HepG2 (cell line): Measurements from ENCODE around the gene CSK. TPM values are rescaled to one million over a fixed set of nuclear protein-coding genes. Genes with fewer than 3 reads are reported as not detected.

Source experiments
- ATAC-seq: fragments of 200-7000 bp; cut with Tn5 transposase; 3 replicates; pipeline ENCODE4 v1.9.1; 2020; ENCODE audit warnings: mild to moderate bottlenecking, moderate library complexity
- BruUV-seq: library from RNA; stranded (reverse); fragments of 400-500 nt; replicated peaks from 2 replicates; lab custom pipeline; 2021; lab: Mats Ljungman, UMichigan
- CTCF ChIA-PET: fragments of 300-600 bp; formaldehyde crosslinking; extraction: SDS; loops from one replicate; lab custom pipeline; 2021; ENCODE audit warnings: low total read pairs, inconsistent platforms, low intra/inter-chr PET ratio; lab: Yijun Ruan, JAX
- POLR2A ChIA-PET: fragments of 350-600 bp; sonication (Branson Sonifier 250); formaldehyde crosslinking; loops from one replicate; lab custom pipeline; 2020; ENCODE audit warnings: antibody characterized with exemption, inconsistent platforms; lab: Yijun Ruan, JAX
- DNase-seq: peaks from one replicate; pipeline ENCODE4 v3.0.0-alpha.2; 2015; ENCODE audit warnings: low spot score
- FAIRE-seq: peaks from 3 replicates; lab custom pipeline; 2011; peaks lifted over from hg19 to GRCh38; lab: Jason Lieb, UNC
- H2AFZ ChIP-seq: one replicate; pipeline ENCODE4 v1.6.1; 2011; ENCODE audit warnings: low read length, inconsistent platforms
- H3K27ac ChIP-seq: fragments of 300-600 bp; 3 replicates; pipeline ENCODE4 v1.8.0; 2011; ENCODE audit warnings: mixed run types, mild to moderate bottlenecking, mixed read lengths, low read length, inconsistent platforms; ENCODE audit not compliant: insufficient read depth; ENCODE audit errors: extremely low read length
- H3K27me3 ChIP-seq, 2 experiments: fragments of 200-600 bp in 1 of 2; 2 replicates in 1 of 2; 3 replicates in 1 of 2; pipeline versions ENCODE4 v1.6.0 to v1.8.0; 2011; ENCODE audit warnings: low read length in 2 of 2, mild to moderate bottlenecking in 2 of 2, moderate library complexity in 2 of 2, inconsistent platforms in 1 of 2; ENCODE audit not compliant: insufficient read depth in 2 of 2, control insufficient read depth in 1 of 2
- H3K36me3 ChIP-seq, 2 experiments: fragments of 200-600 bp in 1 of 2; replicated peaks in 1 of 2; 2 replicates in 1 of 2; 3 replicates in 1 of 2; pipeline versions ENCODE4 v1.5.1 to v1.8.0; 2011; ENCODE audit warnings: low read length in 2 of 2, inconsistent platforms in 1 of 2; ENCODE audit not compliant: insufficient read depth in 2 of 2, control insufficient read depth in 1 of 2
- H3K4me1 ChIP-seq: 2 replicates; pipeline ENCODE4 v1.5.1; 2012; ENCODE audit warnings: low read length, inconsistent platforms; ENCODE audit not compliant: insufficient read depth
- H3K4me2 ChIP-seq: 2 replicates; pipeline ENCODE4 v1.6.0; 2011; ENCODE audit warnings: low read depth, low read length, inconsistent platforms
- H3K4me3 ChIP-seq, 3 experiments: fragments of 200-600 bp in 1 of 3; sonication (generic), shearing (Covaris generic) in 1 of 3; replicated peaks in 1 of 3; 2 replicates each; pipeline ENCODE4 v1.5.1; 2011 to 2016; ENCODE audit warnings: low read length in 3 of 3, inconsistent platforms in 2 of 3, low read depth in 2 of 3, mild to moderate bottlenecking in 2 of 3, control low read depth in 1 of 3, mixed read lengths in 1 of 3; ENCODE audit not compliant: insufficient read depth in 1 of 3
- H3K79me2 ChIP-seq: one replicate; pipeline ENCODE4 v1.6.1; 2011; ENCODE audit warnings: low read length, inconsistent platforms; ENCODE audit not compliant: insufficient read depth
- H3K9ac ChIP-seq: 2 replicates; pipeline ENCODE4 v1.6.0; 2011; ENCODE audit warnings: mild to moderate bottlenecking, low read depth, low read length, inconsistent platforms; ENCODE audit not compliant: insufficient read depth
- H3K9me3 ChIP-seq: 2 replicates; pipeline ENCODE4 v1.5.1; 2012; ENCODE audit warnings: mild to moderate bottlenecking, low read length
- H4K20me1 ChIP-seq: 2 replicates; pipeline ENCODE4 v1.6.0; 2011; ENCODE audit warnings: inconsistent platforms, mild to moderate bottlenecking, low read length, moderate library complexity; ENCODE audit not compliant: insufficient read depth
- ATAD3A ChIP-seq: sonication (generic); formaldehyde crosslinking; IDR thresholded peaks from 2 replicates; pipeline ENCODE4 v1.4.0; 2020; ENCODE audit warnings: missing genetic modification reagents
- KDM5A ChIP-seq: fragments of 200-600 bp; sonication (generic); IDR thresholded peaks from 2 replicates; pipeline ENCODE4 v1.7.0; 2018; ENCODE audit warnings: antibody characterized with exemption, mild to moderate bottlenecking, low read length, borderline replicate concordance
- KLF11 ChIP-seq: IDR thresholded peaks from 2 replicates; pipeline ENCODE4 v1.6.1; 2016; ENCODE audit warnings: missing compliant biosample characterization
- NFIB ChIP-seq: sonication (generic); formaldehyde crosslinking; IDR thresholded peaks from 2 replicates; pipeline ENCODE4 v1.9.0; 2021; ENCODE audit warnings: missing genetic modification reagents, mild to moderate bottlenecking, borderline replicate concordance
- PITX1 ChIP-seq: sonication (generic); formaldehyde crosslinking; IDR thresholded peaks from 2 replicates; pipeline ENCODE4 v1.5.1; 2020; ENCODE audit warnings: mild to moderate bottlenecking, missing genetic modification reagents
- STAG1 ChIP-seq: sonication (generic); formaldehyde crosslinking; IDR thresholded peaks from 2 replicates; pipeline ENCODE4 v1.4.0; 2020; ENCODE audit warnings: missing genetic modification reagents
- ZFY ChIP-seq: sonication (generic); formaldehyde crosslinking; IDR thresholded peaks from 2 replicates; pipeline ENCODE4 v1.4.0; 2020; ENCODE audit warnings: missing genetic modification reagents
- ZNF263 ChIP-seq: sonication (generic); formaldehyde crosslinking; IDR thresholded peaks from 2 replicates; pipeline ENCODE4 v1.4.0; 2020; ENCODE audit warnings: missing genetic modification reagents
- WGBS: methylation state at CpG from one replicate; pipeline ENCODE4 v1.1.6; 2017; ENCODE audit warnings: low lambda C conversion rate; 5-methylcytosine and 5-hydroxymethylcytosine counted together
- in situ Hi-C: cut with HindIII; loops from 2 replicates; pipeline ENCODE4 v1.10.0; 2017; ENCODE audit warnings: low pct_unique_long_range_greater_than_20kb; ENCODE audit not compliant: extremely low pct_ligation_motif_present
- intact Hi-C: fragments of 100-400 bp; cut with micrococcal nuclease; formaldehyde crosslinking; loops from one replicate; pipeline ENCODE4 v1.10.0; 2022; ENCODE audit not compliant: unreplicated experiment
- polyA plus RNA-seq, 8 experiments: library from polyadenylated mRNA; depleted of rRNA in 3 of 8; stranded (reverse) in 7 of 8; unstranded in 1 of 8; fragments of >200 nt; fragmentation: Illumina TruSeq in 4 of 8; extraction: Trizol in 4 of 8; gene quantifications; 2 replicates each; pipeline versions ENCODE4 v1.2.1 to v1.2.3, GENCODE V29; 2011 to 2016; ENCODE audit warnings: low read depth in 4 of 8, missing spikeins in 1 of 8, mixed read lengths in 1 of 8; ENCODE audit not compliant: insufficient read depth in 1 of 8
- total RNA-seq, 5 experiments: library from RNA; depleted of rRNA; stranded (reverse); fragments of >200 nt; fragmentation: Illumina TruSeq; extraction: Trizol; gene quantifications; 2 replicates each; pipeline ENCODE4 v1.2.3, GENCODE V29; 2016; ENCODE audit warnings: low read depth in 1 of 5
- TF ChIP-seq, protein P1 (sequence below), 2 experiments: sonication (generic) in 1 of 2; formaldehyde crosslinking in 1 of 2; IDR thresholded peaks; 2 replicates each; pipeline versions ENCODE4 v1.4.0 to v1.6.1; 2016 to 2020; ENCODE audit warnings: borderline replicate concordance in 1 of 2, low read depth in 1 of 2, mild to moderate bottlenecking in 1 of 2, missing genetic modification reagents in 1 of 2
- TF ChIP-seq, protein P2 (sequence below): sonication (generic); formaldehyde crosslinking; IDR thresholded peaks from 2 replicates; pipeline ENCODE4 v1.4.0; 2020; ENCODE audit warnings: missing genetic modification reagents
- TF ChIP-seq, protein P3 (sequence below): sonication (generic); formaldehyde crosslinking; IDR thresholded peaks from 2 replicates; pipeline ENCODE4 v1.5.0; 2020; ENCODE audit warnings: mild to moderate bottlenecking, missing genetic modification reagents, moderate library complexity
- TF ChIP-seq, protein P4 (sequence below): sonication (generic); formaldehyde crosslinking; IDR thresholded peaks from 2 replicates; pipeline ENCODE4 v1.4.0; 2020; ENCODE audit warnings: missing genetic modification reagents, borderline replicate concordance

Gene CSK
- total and polyA plus RNA-seq, 2 of the 13 experiments (the other 11 are each of a cell fraction or from before 2014, with no cell fraction given) = 12.5 to 21.3 TPM

DNA sequence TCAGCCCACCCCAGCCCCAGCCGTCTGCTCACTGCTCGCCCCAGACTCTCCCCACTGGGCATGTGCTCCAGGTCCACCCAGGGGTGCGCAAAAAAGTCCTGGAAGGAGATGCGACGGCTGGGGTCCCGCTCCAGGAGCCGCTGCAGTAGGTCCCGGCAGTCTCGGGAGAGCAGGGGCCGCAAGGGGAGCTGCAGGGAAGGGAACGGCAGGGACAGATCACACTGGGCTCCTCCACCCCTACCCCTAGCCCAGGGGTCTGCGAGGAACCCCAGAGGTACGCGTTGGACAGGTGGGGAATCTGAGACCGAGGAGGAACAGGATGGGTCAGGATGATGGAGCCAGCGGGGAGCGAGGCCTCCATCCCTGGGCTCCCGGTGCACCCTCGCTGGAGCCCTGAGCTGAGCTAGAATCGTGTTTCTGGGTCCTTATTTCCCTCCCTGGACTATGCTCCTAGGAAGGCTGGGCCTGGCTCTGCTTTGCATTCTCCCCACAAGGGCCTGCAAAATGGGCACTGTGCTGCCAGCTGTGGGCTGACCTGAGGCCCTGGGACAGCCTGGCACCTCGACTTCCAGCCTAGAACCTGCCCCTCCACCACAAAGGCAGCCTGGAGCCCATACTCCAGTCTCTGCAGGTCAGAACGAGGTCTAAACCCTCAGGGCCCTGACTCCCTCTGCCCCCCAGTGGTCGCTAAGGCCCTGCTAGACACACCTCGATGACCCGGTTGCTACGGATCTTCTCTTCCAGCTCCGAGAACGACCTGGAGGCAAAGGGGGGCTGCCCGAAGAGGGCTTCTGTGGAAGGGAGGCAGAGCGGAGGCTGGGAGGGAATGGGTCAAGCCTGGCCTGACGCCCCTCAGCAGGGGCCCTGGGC, 57.9 kb downstream of the CSK start:
- no TSS peak for BruUV-seq
- CTCF ChIA-PET = no interaction called here
- FAIRE-seq = no peak

More for the DNA sequence above, 57.9 kb downstream of the CSK start:
- 93% methylated on average over 13 of the region's 31 CpGs for WGBS
- Histone ChIP-seq H3K9ac (no peak overlapping the region), H4K20me1 (no peaks in the 10 kb centered on the region), H3K27ac (no peak overlapping the region), H3K79me2 (no peaks in the 10 kb centered on the region), H3K4me1 (peaks cover 22% of the 10 kb centered on the region), H3K27me3 (no peaks in the 10 kb centered on the region), H2AFZ (no peak overlapping the region), H3K9me3 (no peaks in the 10 kb centered on the region), H3K4me3 (no peak overlapping the region), H3K4me2 (no peak overlapping the region), H3K36me3 (peaks cover 6 to 7% of the 10 kb centered on the region in 2 experiments; a peak in 3 of 5 replicates)
- in situ Hi-C loops (no loop called here), intact Hi-C loops (no loop called here)
- POLR2A ChIA-PET = no interaction called here
- no peak for TF ChIP-seq NFIB
- no peak for TF ChIP-seq PITX1 (CRISPR knock-in tag)
- no peak for TF ChIP-seq KDM5A
- TF ChIP-seq, protein P1, sequence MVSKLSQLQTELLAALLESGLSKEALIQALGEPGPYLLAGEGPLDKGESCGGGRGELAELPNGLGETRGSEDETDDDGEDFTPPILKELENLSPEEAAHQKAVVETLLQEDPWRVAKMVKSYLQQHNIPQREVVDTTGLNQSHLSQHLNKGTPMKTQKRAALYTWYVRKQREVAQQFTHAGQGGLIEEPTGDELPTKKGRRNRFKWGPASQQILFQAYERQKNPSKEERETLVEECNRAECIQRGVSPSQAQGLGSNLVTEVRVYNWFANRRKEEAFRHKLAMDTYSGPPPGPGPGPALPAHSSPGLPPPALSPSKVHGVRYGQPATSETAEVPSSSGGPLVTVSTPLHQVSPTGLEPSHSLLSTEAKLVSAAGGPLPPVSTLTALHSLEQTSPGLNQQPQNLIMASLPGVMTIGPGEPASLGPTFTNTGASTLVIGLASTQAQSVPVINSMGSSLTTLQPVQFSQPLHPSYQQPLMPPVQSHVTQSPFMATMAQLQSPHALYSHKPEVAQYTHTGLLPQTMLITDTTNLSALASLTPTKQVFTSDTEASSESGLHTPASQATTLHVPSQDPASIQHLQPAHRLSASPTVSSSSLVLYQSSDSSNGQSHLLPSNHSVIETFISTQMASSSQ (IDR thresholded peaks at IDR 0.05; ENCODE audit: low read depth) = no peak
- TF ChIP-seq, protein P1 (CRISPR knock-in tag; IDR thresholded peaks at IDR 0.05; ENCODE audit: borderline replicate concordance) = no peak
- no peak for TF ChIP-seq ZFY (CRISPR knock-in tag)
- no peak for TF ChIP-seq ATAD3A (CRISPR knock-in tag)
- TF ChIP-seq STAG1 (CRISPR knock-in tag) = peak; percentile 44
- TF ChIP-seq, protein P2, sequence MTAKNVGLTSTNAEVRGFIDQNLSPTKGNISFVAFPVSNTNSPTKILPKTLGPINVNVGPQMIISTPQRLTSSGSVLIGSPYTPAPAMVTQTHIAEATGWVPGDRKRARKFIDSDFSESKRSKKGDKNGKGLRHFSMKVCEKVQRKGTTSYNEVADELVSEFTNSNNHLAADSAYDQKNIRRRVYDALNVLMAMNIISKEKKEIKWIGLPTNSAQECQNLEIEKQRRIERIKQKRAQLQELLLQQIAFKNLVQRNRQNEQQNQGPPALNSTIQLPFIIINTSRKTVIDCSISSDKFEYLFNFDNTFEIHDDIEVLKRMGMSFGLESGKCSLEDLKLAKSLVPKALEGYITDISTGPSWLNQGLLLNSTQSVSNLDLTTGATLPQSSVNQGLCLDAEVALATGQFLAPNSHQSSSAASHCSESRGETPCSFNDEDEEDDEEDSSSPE (CRISPR knock-in tag) = no peak
- 0 out of 2 replicates have a peak, but pooled peaks have one; percentile 15 for TF ChIP-seq ZNF263 (CRISPR knock-in tag)
- TF ChIP-seq KLF11 = no peak
- TF ChIP-seq, protein P3, sequence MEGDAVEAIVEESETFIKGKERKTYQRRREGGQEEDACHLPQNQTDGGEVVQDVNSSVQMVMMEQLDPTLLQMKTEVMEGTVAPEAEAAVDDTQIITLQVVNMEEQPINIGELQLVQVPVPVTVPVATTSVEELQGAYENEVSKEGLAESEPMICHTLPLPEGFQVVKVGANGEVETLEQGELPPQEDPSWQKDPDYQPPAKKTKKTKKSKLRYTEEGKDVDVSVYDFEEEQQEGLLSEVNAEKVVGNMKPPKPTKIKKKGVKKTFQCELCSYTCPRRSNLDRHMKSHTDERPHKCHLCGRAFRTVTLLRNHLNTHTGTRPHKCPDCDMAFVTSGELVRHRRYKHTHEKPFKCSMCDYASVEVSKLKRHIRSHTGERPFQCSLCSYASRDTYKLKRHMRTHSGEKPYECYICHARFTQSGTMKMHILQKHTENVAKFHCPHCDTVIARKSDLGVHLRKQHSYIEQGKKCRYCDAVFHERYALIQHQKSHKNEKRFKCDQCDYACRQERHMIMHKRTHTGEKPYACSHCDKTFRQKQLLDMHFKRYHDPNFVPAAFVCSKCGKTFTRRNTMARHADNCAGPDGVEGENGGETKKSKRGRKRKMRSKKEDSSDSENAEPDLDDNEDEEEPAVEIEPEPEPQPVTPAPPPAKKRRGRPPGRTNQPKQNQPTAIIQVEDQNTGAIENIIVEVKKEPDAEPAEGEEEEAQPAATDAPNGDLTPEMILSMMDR = peak; percentile 59
- TF ChIP-seq, protein P4, sequence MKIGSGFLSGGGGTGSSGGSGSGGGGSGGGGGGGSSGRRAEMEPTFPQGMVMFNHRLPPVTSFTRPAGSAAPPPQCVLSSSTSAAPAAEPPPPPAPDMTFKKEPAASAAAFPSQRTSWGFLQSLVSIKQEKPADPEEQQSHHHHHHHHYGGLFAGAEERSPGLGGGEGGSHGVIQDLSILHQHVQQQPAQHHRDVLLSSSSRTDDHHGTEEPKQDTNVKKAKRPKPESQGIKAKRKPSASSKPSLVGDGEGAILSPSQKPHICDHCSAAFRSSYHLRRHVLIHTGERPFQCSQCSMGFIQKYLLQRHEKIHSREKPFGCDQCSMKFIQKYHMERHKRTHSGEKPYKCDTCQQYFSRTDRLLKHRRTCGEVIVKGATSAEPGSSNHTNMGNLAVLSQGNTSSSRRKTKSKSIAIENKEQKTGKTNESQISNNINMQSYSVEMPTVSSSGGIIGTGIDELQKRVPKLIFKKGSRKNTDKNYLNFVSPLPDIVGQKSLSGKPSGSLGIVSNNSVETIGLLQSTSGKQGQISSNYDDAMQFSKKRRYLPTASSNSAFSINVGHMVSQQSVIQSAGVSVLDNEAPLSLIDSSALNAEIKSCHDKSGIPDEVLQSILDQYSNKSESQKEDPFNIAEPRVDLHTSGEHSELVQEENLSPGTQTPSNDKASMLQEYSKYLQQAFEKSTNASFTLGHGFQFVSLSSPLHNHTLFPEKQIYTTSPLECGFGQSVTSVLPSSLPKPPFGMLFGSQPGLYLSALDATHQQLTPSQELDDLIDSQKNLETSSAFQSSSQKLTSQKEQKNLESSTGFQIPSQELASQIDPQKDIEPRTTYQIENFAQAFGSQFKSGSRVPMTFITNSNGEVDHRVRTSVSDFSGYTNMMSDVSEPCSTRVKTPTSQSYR (CRISPR knock-in tag) = no peak
- DNase-seq (no peak), ATAC-seq (peak; percentile 27)
